Neural progenitor cell (in vitro differentiated cells): ENCODE data around the gene PHF24. TPM values are rescaled to one million over a fixed set of nuclear protein-coding genes. Genes with fewer than 3 reads are reported as not detected.

Source experiments
- DNase-seq: peaks from one replicate; pipeline ENCODE4 v3.0.0-alpha.2; 2016; ENCODE audit warnings: low spot score
- H2AFZ ChIP-seq: fragments of 200-600 bp; sonication (generic); replicated peaks from 2 replicates; pipeline ENCODE4 v1.6.1; 2016; ENCODE audit warnings: antibody characterized with exemption
- H3F3A ChIP-seq: fragments of 200-600 bp; sonication (generic); 2 replicates; pipeline ENCODE4 v1.6.1; 2016; ENCODE audit warnings: antibody characterized with exemption, low read depth
- H3K27ac ChIP-seq: fragments of 200-600 bp; sonication (generic); 2 replicates; pipeline ENCODE4 v1.5.1; 2016; ENCODE audit warnings: mild to moderate bottlenecking
- H3K27me3 ChIP-seq: fragments of 200-600 bp; sonication (generic); 2 replicates; pipeline ENCODE4 v1.6.1; 2016; ENCODE audit warnings: mild to moderate bottlenecking, moderate library complexity
- H3K36me3 ChIP-seq: fragments of 200-600 bp; sonication (generic); 2 replicates; pipeline ENCODE4 v1.5.1; 2016
- H3K4me1 ChIP-seq: fragments of 200-600 bp; sonication (generic); 2 replicates; pipeline ENCODE4 v1.6.1; 2016; ENCODE audit warnings: mixed run types
- H3K4me2 ChIP-seq: fragments of 200-600 bp; sonication (generic); 2 replicates; pipeline ENCODE4 v1.6.1; 2016
- H3K4me3 ChIP-seq: fragments of 200-600 bp; sonication (generic); 2 replicates; pipeline ENCODE4 v1.5.1; 2016
- H3K79me2 ChIP-seq: fragments of 200-600 bp; sonication (generic); 2 replicates; pipeline ENCODE4 v1.6.1; 2016; ENCODE audit warnings: low read depth
- H3K9ac ChIP-seq: fragments of 200-600 bp; sonication (generic); 2 replicates; pipeline ENCODE4 v1.6.1; 2016
- H3K9me3 ChIP-seq: fragments of 200-600 bp; sonication (generic); 2 replicates; pipeline ENCODE4 v1.5.1; 2016; ENCODE audit warnings: low read depth
- H4K20me1 ChIP-seq: fragments of 200-600 bp; sonication (generic); 2 replicates; pipeline ENCODE4 v1.6.1; 2016; ENCODE audit warnings: low read depth
- H3K27ac Mint-ChIP-seq: 3 replicates; pipeline ENCODE4 v1.8.0; 2021; ENCODE audit warnings: mixed read lengths
- H3K27me3 Mint-ChIP-seq: 2 replicates; pipeline ENCODE4 v1.8.0; 2022; ENCODE audit warnings: low read depth, mild to moderate bottlenecking, inconsistent platforms, moderate library complexity, mixed read lengths; ENCODE audit not compliant: insufficient read depth
- H3K36me3 Mint-ChIP-seq: 3 replicates; pipeline ENCODE4 v1.8.0; 2021; ENCODE audit warnings: mixed read lengths
- H3K4me1 Mint-ChIP-seq: 3 replicates; pipeline ENCODE4 v1.8.0; 2021; ENCODE audit warnings: mixed read lengths
- H3K4me3 Mint-ChIP-seq: 3 replicates; pipeline ENCODE4 v1.8.0; 2021; ENCODE audit warnings: mild to moderate bottlenecking, moderate library complexity, mixed read lengths
- H3K9me3 Mint-ChIP-seq: 3 replicates; pipeline ENCODE4 v1.8.0; 2020; ENCODE audit warnings: mixed read lengths
- CTCF ChIP-seq: fragments of 200-600 bp; sonication (generic); IDR thresholded peaks from 2 replicates; pipeline ENCODE4 v1.5.1; 2017; ENCODE audit warnings: antibody characterized with exemption, mild to moderate bottlenecking
- EZH2 ChIP-seq: fragments of 200-600 bp; sonication (generic); IDR thresholded peaks from 2 replicates; pipeline ENCODE4 v1.6.1; 2017; ENCODE audit warnings: antibody characterized with exemption, mild to moderate bottlenecking, moderate library complexity
- EZH2phosphoT487 ChIP-seq: fragments of 200-600 bp; sonication (generic); IDR thresholded peaks from 2 replicates; pipeline ENCODE4 v1.6.1; 2017; ENCODE audit warnings: antibody characterized with exemption
- total RNA-seq: library from RNA; depleted of rRNA; stranded (reverse); fragments of >200 nt; gene quantifications from 2 replicates; pipeline ENCODE4 v1.2.3, GENCODE V29; 2015; ENCODE audit warnings: low replicate concordance

PHF24 gene
- total RNA-seq, 1 donor from 2014 or later = 1.8 TPM

- H3K9me3 Mint-ChIP-seq = no peaks in the 10 kb centered on the region
- peaks cover 56% of the 10 kb centered on the region for H3K4me1 Mint-ChIP-seq
- Histone ChIP-seq H3K4me3 (peak overlapping the region; percentile 77), H3K9ac (no peak overlapping the region), H3F3A (peaks cover 21% of the 10 kb centered on the region), H3K9me3 (no peaks in the 10 kb centered on the region), H4K20me1 (no peaks in the 10 kb centered on the region), H3K27ac (no peak overlapping the region), H3K27me3 (no peaks in the 10 kb centered on the region), H2AFZ (no peak overlapping the region), H3K79me2 (no peaks in the 10 kb centered on the region), H3K4me1 (peaks cover 20% of the 10 kb centered on the region), H3K4me2 (peak overlapping the region; percentile 89), H3K36me3 (no peaks in the 10 kb centered on the region)
- peak; percentile 17 for DNase-seq
- H3K27ac Mint-ChIP-seq = peak overlapping the region; percentile 33
- H3K4me3 Mint-ChIP-seq = peak overlapping the region; percentile 92
- TF ChIP-seq CTCF = no peak
- TF ChIP-seq EZH2phosphoT487 = no peak
- TF ChIP-seq EZH2 = no peak
- H3K36me3 Mint-ChIP-seq = peaks cover 12% of the 10 kb centered on the region
- H3K27me3 Mint-ChIP-seq = peaks cover 7% of the 10 kb centered on the region
Measured at GRCh38 chr9:34990908-34991606, 33.0 kb downstream of the PHF24 start.

GRCh38 chr9:34991607-34992375 lies 33.7 kb downstream of the PHF24 start:
- H3K4me1 ChIP-seq = peaks cover 20% of the 10 kb centered on the region
- no peaks in the 10 kb centered on the region for H3K36me3 ChIP-seq
- no peaks in the 10 kb centered on the region for H3K27me3 ChIP-seq
- H3K4me3 Mint-ChIP-seq = peak overlapping the region; percentile 53
- H3K4me2 ChIP-seq = peak overlapping the region; percentile 47
- peaks cover 7% of the 10 kb centered on the region for H3K27me3 Mint-ChIP-seq
- no peaks in the 10 kb centered on the region for H3K9me3 Mint-ChIP-seq
- H3F3A ChIP-seq = peaks cover 21% of the 10 kb centered on the region
- H4K20me1 ChIP-seq = no peaks in the 10 kb centered on the region
- no peak overlapping the region for H3K27ac ChIP-seq
- H3K9me3 ChIP-seq = no peaks in the 10 kb centered on the region
- no peak overlapping the region for H3K9ac ChIP-seq
- TF ChIP-seq CTCF (peak; percentile 18), EZH2phosphoT487 (no peak), EZH2 (no peak)
- H3K36me3 Mint-ChIP-seq = peaks cover 18% of the 10 kb centered on the region
- peak; percentile 38 for DNase-seq
- peak overlapping the region; percentile 66 for H3K27ac Mint-ChIP-seq
- H3K79me2 ChIP-seq = no peaks in the 10 kb centered on the region
- peaks cover 50% of the 10 kb centered on the region for H3K4me1 Mint-ChIP-seq
- H2AFZ ChIP-seq = no peak overlapping the region
- no peak overlapping the region for H3K4me3 ChIP-seq

- Histone ChIP-seq H3K79me2 (no peaks in the 10 kb centered on the region), H3K4me2 (peak overlapping the region; percentile 47), H3K27me3 (no peaks in the 10 kb centered on the region), H3K27ac (no peak overlapping the region), H4K20me1 (no peaks in the 10 kb centered on the region), H2AFZ (no peak overlapping the region), H3K9me3 (no peaks in the 10 kb centered on the region), H3K9ac (no peak overlapping the region), H3K36me3 (no peaks in the 10 kb centered on the region), H3K4me1 (peaks cover 20% of the 10 kb centered on the region), H3K4me3 (no peak overlapping the region), H3F3A (peaks cover 21% of the 10 kb centered on the region)
- Mint-ChIP-seq H3K36me3 (peaks cover 23% of the 10 kb centered on the region), H3K4me3 (peak overlapping the region; percentile 53), H3K27ac (peak overlapping the region; percentile 66), H3K4me1 (peaks cover 46% of the 10 kb centered on the region), H3K9me3 (no peaks in the 10 kb centered on the region), H3K27me3 (peaks cover 7% of the 10 kb centered on the region)
- DNase-seq = peak; percentile 8
- TF ChIP-seq CTCF (no peak), EZH2 (no peak), EZH2phosphoT487 (no peak)
Measured at GRCh38 chr9:34992376-34992951, 34.4 kb downstream of the PHF24 start.
